Fibroblast of lung (primary cell): ENCODE results near the gene GRIK1. TPM values are rescaled to one million over a fixed set of nuclear protein-coding genes. Genes with fewer than 3 reads are reported as not detected.

ENCODE experiments used
- DNase-seq, 2 donors: peaks; one replicate each; pipeline versions ENCODE4 v3.0.0 to v3.0.0-alpha.2; 2010; ENCODE audit warnings: low read depth in 2 of 2
- H2AFZ ChIP-seq: 2 replicates; pipeline ENCODE4 v1.5.1; 2012; ENCODE audit warnings: low read length, control low read depth, inconsistent platforms
- H3K27ac ChIP-seq: 2 replicates; pipeline ENCODE4 v1.5.1; 2011; ENCODE audit warnings: low read length, control low read depth; ENCODE audit not compliant: insufficient read depth
- H3K27me3 ChIP-seq: 2 replicates; pipeline ENCODE4 v1.5.1; 2011; ENCODE audit warnings: mild to moderate bottlenecking, low read length; ENCODE audit not compliant: control insufficient read depth, insufficient read depth
- H3K36me3 ChIP-seq: 2 replicates; pipeline ENCODE4 v1.5.1; 2011; ENCODE audit warnings: low read length; ENCODE audit not compliant: control insufficient read depth, insufficient read depth
- H3K4me1 ChIP-seq: 2 replicates; pipeline ENCODE4 v1.5.1; 2011; ENCODE audit warnings: low read length; ENCODE audit not compliant: control insufficient read depth, insufficient read depth; ENCODE audit errors: extremely low read depth
- H3K4me2 ChIP-seq: 2 replicates; pipeline ENCODE4 v1.5.1; 2011; ENCODE audit warnings: low read length, control low read depth; ENCODE audit not compliant: insufficient read depth; ENCODE audit errors: extremely low read depth
- H3K4me3 ChIP-seq, 4 experiments: fragments of 200-600 bp in 1 of 4; sonication (generic) in 1 of 4; replicated peaks in 1 of 4; 2 replicates each; pipeline ENCODE4 v1.5.1; 2011 to 2016; ENCODE audit warnings: low read length in 4 of 4, low read depth in 3 of 4, mild to moderate bottlenecking in 3 of 4, control low read depth in 2 of 4, inconsistent platforms in 1 of 4, mixed read lengths in 1 of 4; ENCODE audit not compliant: insufficient read depth in 1 of 4; ENCODE audit errors: control extremely low read depth in 1 of 4
- H3K79me2 ChIP-seq: 2 replicates; pipeline ENCODE4 v1.5.1; 2012; ENCODE audit warnings: mild to moderate bottlenecking, low read length, inconsistent platforms; ENCODE audit not compliant: control insufficient read depth, insufficient read depth
- H3K9ac ChIP-seq: 2 replicates; pipeline ENCODE4 v1.5.1; 2011; ENCODE audit warnings: mild to moderate bottlenecking, low read length, control low read depth; ENCODE audit not compliant: insufficient read depth
- H3K9me3 ChIP-seq: 2 replicates; pipeline ENCODE4 v1.5.1; 2012; ENCODE audit warnings: low read depth, low read length; ENCODE audit not compliant: control insufficient read depth, insufficient read depth
- H4K20me1 ChIP-seq: 2 replicates; pipeline ENCODE4 v1.5.1; 2011; ENCODE audit warnings: low read length; ENCODE audit not compliant: control insufficient read depth, insufficient read depth; ENCODE audit errors: extremely low read depth
- EZH2 ChIP-seq: IDR thresholded peaks from 2 replicates; pipeline ENCODE4 v1.5.1; 2012; ENCODE audit warnings: low read length, control low read depth, mild to moderate bottlenecking; ENCODE audit errors: missing control alignments
- polyA plus RNA-seq, 2 donors: library from polyadenylated mRNA; depleted of rRNA in 1 of 2; stranded (reverse) in 1 of 2; unstranded in 1 of 2; fragments of >200 nt; gene quantifications; 2 replicates each; pipeline ENCODE4 v1.2.1, GENCODE V29; 2011 to 2012; ENCODE audit warnings: missing spikeins in 1 of 2
- total RNA-seq: library from RNA; depleted of rRNA; stranded (reverse); fragments of >200 nt; gene quantifications from 2 replicates; pipeline ENCODE4 v1.2.1, GENCODE V29; 2014
- TF ChIP-seq, protein P1 (sequence below), 2 donors: IDR thresholded peaks in 1 of 2; conservative IDR thresholded peaks in 1 of 2; 1 replicate in 1 of 2; 2 replicates in 1 of 2; pipeline ENCODE4 v1.5.1; 2011 to 2012; ENCODE audit warnings: low read length in 2 of 2, control low read depth in 1 of 2, inconsistent platforms in 1 of 2, low read depth in 1 of 2, mild to moderate bottlenecking in 1 of 2

Gene GRIK1
- total and polyA plus RNA-seq, 2 donors (not counting 1 experiment from before 2014, with no cell fraction given), result not detected

DNA sequence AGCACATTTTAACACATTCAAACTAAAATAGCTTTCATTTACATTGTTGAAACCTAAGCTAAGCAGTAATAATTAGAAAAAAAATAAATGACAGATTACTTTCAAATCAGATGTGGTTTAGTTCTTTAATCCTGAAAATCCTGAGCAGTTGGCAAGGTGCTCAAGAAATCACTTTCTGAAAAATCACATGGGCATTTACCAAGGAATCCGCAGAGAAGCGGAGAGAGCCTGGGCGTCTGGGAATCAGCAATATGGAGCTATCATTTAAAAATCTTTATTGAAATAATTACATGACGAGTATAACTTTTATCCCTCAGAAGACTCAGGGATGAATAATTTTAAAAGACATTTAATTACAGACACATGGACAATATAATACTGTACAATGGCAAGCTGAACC, 30.2 kb downstream of the GRIK1 start:
- H3K36me3 ChIP-seq, result no peaks in the 10 kb centered on the region
- H3K79me2 ChIP-seq, result no peaks in the 10 kb centered on the region
- no peak overlapping the region for H2AFZ ChIP-seq
- H3K9ac ChIP-seq, result no peak overlapping the region
- no peaks in the 10 kb centered on the region for H4K20me1 ChIP-seq
- TF ChIP-seq EZH2, result no peak
- TF ChIP-seq, protein P1, sequence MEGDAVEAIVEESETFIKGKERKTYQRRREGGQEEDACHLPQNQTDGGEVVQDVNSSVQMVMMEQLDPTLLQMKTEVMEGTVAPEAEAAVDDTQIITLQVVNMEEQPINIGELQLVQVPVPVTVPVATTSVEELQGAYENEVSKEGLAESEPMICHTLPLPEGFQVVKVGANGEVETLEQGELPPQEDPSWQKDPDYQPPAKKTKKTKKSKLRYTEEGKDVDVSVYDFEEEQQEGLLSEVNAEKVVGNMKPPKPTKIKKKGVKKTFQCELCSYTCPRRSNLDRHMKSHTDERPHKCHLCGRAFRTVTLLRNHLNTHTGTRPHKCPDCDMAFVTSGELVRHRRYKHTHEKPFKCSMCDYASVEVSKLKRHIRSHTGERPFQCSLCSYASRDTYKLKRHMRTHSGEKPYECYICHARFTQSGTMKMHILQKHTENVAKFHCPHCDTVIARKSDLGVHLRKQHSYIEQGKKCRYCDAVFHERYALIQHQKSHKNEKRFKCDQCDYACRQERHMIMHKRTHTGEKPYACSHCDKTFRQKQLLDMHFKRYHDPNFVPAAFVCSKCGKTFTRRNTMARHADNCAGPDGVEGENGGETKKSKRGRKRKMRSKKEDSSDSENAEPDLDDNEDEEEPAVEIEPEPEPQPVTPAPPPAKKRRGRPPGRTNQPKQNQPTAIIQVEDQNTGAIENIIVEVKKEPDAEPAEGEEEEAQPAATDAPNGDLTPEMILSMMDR (conservative IDR thresholded peaks at IDR 0.05 in 1 of 2, IDR thresholded peaks at IDR 0.05 in 1 of 2; ENCODE audit: low read depth in 1 of 2, low read length in 2 of 2), result no peak
- no peak overlapping the region for H3K4me2 ChIP-seq
- no peak overlapping the region for H3K27ac ChIP-seq
- H3K4me3 ChIP-seq, result no peak overlapping the region
- no peaks in the 10 kb centered on the region for H3K9me3 ChIP-seq
- DNase-seq, result no peak
- H3K27me3 ChIP-seq, result no peaks in the 10 kb centered on the region
- no peaks in the 10 kb centered on the region for H3K4me1 ChIP-seq

DNA sequence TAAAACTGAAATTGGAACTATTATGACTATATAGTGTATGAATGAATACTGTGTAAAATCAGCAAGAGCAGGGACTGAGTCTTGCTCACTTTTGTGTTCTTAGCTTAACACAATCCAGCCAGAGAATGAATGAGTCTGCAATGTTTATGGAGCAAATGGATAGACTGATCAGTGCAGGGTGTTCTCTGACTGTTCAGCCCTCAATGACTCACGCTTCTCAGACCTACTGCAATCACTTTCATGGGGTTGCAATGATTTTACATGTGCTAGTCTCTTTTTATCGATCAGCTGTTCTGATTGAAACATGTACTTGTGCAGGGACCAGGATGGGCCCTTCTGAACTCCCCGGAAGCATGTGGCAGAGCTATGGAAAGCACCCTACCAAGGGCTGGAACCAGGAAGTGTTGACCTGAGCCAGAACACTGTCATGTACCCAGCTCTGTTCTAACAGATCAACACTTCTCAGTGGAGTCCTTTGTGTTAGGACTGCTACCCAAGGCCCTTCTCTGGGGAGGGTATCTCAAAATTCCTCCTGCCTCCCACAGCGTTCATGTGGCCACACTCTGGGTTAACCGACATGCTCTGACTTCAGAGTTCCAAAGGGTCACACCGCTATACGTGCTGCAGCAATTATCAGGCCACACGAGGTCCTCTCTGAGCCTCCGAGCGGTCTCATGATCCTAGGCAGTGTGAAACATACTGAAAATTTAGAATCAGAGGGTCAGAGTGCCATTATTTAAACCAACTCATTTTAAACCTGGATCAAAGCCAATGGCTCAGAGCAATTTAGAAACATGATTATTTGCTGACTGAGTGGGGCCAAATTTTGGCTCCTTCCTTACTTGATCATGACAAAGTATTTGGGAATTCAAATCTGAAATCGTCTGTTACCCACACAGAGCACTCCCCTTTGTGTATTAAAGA, 35.2 kb downstream of the GRIK1 start:
- DNase-seq, result peak; percentile 14 to 89
- no peak overlapping the region for H3K27ac ChIP-seq

GRCh38 chr21:29896884-29897283, 42.9 kb downstream of the GRIK1 start:
- H3K27ac ChIP-seq, result no peak overlapping the region
- TF ChIP-seq EZH2, result no peak
- TF ChIP-seq, protein P1 (conservative IDR thresholded peaks at IDR 0.05 in 1 of 2, IDR thresholded peaks at IDR 0.05 in 1 of 2; ENCODE audit: low read depth in 1 of 2, low read length in 2 of 2), result no peak
- H2AFZ ChIP-seq, result no peak overlapping the region
- DNase-seq, result no peak
- no peaks in the 10 kb centered on the region for H3K9me3 ChIP-seq
- H3K27me3 ChIP-seq, result no peaks in the 10 kb centered on the region
- no peaks in the 10 kb centered on the region for H4K20me1 ChIP-seq
- no peak overlapping the region for H3K4me2 ChIP-seq
- no peaks in the 10 kb centered on the region for H3K36me3 ChIP-seq
- no peaks in the 10 kb centered on the region for H3K4me1 ChIP-seq
- H3K79me2 ChIP-seq, result no peaks in the 10 kb centered on the region
- no peak overlapping the region for H3K9ac ChIP-seq
- H3K4me3 ChIP-seq, result no peak overlapping the region

More for the DNA sequence above, 35.2 kb downstream of the GRIK1 start:
- H3K79me2 ChIP-seq, result no peaks in the 10 kb centered on the region
- H3K4me1 ChIP-seq, result no peaks in the 10 kb centered on the region
- no peaks in the 10 kb centered on the region for H3K9me3 ChIP-seq
- H3K9ac ChIP-seq, result no peak overlapping the region
- no peaks in the 10 kb centered on the region for H3K36me3 ChIP-seq
- H4K20me1 ChIP-seq, result no peaks in the 10 kb centered on the region
- TF ChIP-seq EZH2, result no peak
- TF ChIP-seq, protein P1 (conservative IDR thresholded peaks at IDR 0.05 in 1 of 2, IDR thresholded peaks at IDR 0.05 in 1 of 2; ENCODE audit: low read depth in 1 of 2, low read length in 2 of 2), result no peak
- H3K4me2 ChIP-seq, result no peak overlapping the region
- no peaks in the 10 kb centered on the region for H3K27me3 ChIP-seq
- H3K4me3 ChIP-seq, result no peak overlapping the region
- no peak overlapping the region for H2AFZ ChIP-seq
